Central memory CD8-positive, alpha-beta T cell (primary cell): ENCODE results near the gene ANKS6.

Experiments used
- ATAC-seq: fragments of 150-1000 bp; cut with Tn5 transposase; replicated peaks from 2 replicates; pipeline ENCODE4 v1.10.0; 2022; ENCODE audit warnings: mild to moderate bottlenecking, moderate FRiP score, moderate number of reproducible peaks; ENCODE audit not compliant: poor library complexity, severe bottlenecking; ENCODE audit errors: extremely low read depth
- DNase-seq, 2 donors: peaks; one replicate each; pipeline ENCODE4 v3.0.0; 2021; ENCODE audit warnings: low spot score in 2 of 2
- H3K27ac Mint-ChIP-seq: one replicate; pipeline ENCODE4 v1.8.0; 2022; ENCODE audit warnings: low read depth, mild to moderate bottlenecking, moderate library complexity, mixed read lengths
- H3K27me3 Mint-ChIP-seq: one replicate; pipeline ENCODE4 v1.8.0; 2022; ENCODE audit warnings: mixed read lengths
- H3K36me3 Mint-ChIP-seq: one replicate; pipeline ENCODE4 v1.8.0; 2022; ENCODE audit warnings: mild to moderate bottlenecking, moderate library complexity, mixed read lengths; ENCODE audit not compliant: insufficient read depth
- H3K4me1 Mint-ChIP-seq: one replicate; pipeline ENCODE4 v1.8.0; 2022; ENCODE audit warnings: mixed read lengths
- H3K4me3 Mint-ChIP-seq: one replicate; pipeline ENCODE4 v1.8.0; 2022; ENCODE audit warnings: mild to moderate bottlenecking, moderate library complexity, mixed read lengths
- H3K9me3 Mint-ChIP-seq: one replicate; pipeline ENCODE4 v1.8.0; 2022; ENCODE audit warnings: mixed read lengths

ANKS6 gene

GRCh38 chr9:98750364-98751060 lies 45.8 kb downstream of the ANKS6 start:
- H3K27me3 Mint-ChIP-seq: no peaks in the 10 kb centered on the region
- no peak overlapping the region for H3K4me3 Mint-ChIP-seq
- no peak for DNase-seq
- ATAC-seq: no peak
- H3K4me1 Mint-ChIP-seq: no peaks in the 10 kb centered on the region
- no peaks in the 10 kb centered on the region for H3K9me3 Mint-ChIP-seq
- no peak overlapping the region for H3K27ac Mint-ChIP-seq
- peaks cover 11% of the 10 kb centered on the region for H3K36me3 Mint-ChIP-seq

- Mint-ChIP-seq H3K27ac (no peak overlapping the region), H3K4me3 (no peak overlapping the region), H3K9me3 (no peaks in the 10 kb centered on the region), H3K27me3 (no peaks in the 10 kb centered on the region), H3K36me3 (peaks cover 9% of the 10 kb centered on the region), H3K4me1 (no peaks in the 10 kb centered on the region)
- DNase-seq (no peak), ATAC-seq (no peak)
Observed at GRCh38 chr9:98747476-98747875, 48.9 kb downstream of the ANKS6 start.

- Mint-ChIP-seq H3K27me3 (no peaks in the 10 kb centered on the region), H3K27ac (no peak overlapping the region), H3K4me3 (no peak overlapping the region), H3K36me3 (peaks cover 8% of the 10 kb centered on the region), H3K4me1 (no peaks in the 10 kb centered on the region), H3K9me3 (no peaks in the 10 kb centered on the region)
- ATAC-seq (no peak), DNase-seq (no peak)
Observed at GRCh38 chr9:98745470-98745869, 50.9 kb downstream of the ANKS6 start.

GRCh38 chr9:98743818-98744611 lies 52.3 kb downstream of the ANKS6 start:
- Mint-ChIP-seq H3K27me3 (no peaks in the 10 kb centered on the region), H3K27ac (no peak overlapping the region), H3K4me3 (no peak overlapping the region), H3K4me1 (no peaks in the 10 kb centered on the region), H3K9me3 (peaks cover 4% of the 10 kb centered on the region), H3K36me3 (peaks cover 8% of the 10 kb centered on the region)
- no peak for ATAC-seq
- no peak for DNase-seq

- no peak for DNase-seq
- ATAC-seq: no peak
- no peak overlapping the region for H3K27ac Mint-ChIP-seq
- H3K36me3 Mint-ChIP-seq: peaks cover 8% of the 10 kb centered on the region
- H3K4me3 Mint-ChIP-seq: no peak overlapping the region
- H3K4me1 Mint-ChIP-seq: no peaks in the 10 kb centered on the region
- H3K27me3 Mint-ChIP-seq: no peaks in the 10 kb centered on the region
- peaks cover 9% of the 10 kb centered on the region for H3K9me3 Mint-ChIP-seq
Observed at GRCh38 chr9:98743329-98743728, 53.0 kb downstream of the ANKS6 start.

GRCh38 chr9:98742325-98743280 lies 53.8 kb downstream of the ANKS6 start:
- Mint-ChIP-seq H3K27me3 (no peaks in the 10 kb centered on the region), H3K4me1 (no peaks in the 10 kb centered on the region), H3K9me3 (peaks cover 9% of the 10 kb centered on the region), H3K36me3 (peaks cover 9% of the 10 kb centered on the region), H3K4me3 (no peak overlapping the region), H3K27ac (no peak overlapping the region)
- no peak for DNase-seq
- ATAC-seq: no peak

GRCh38 chr9:98740226-98740881 lies 56.0 kb downstream of the ANKS6 start:
- ATAC-seq (no peak), DNase-seq (no peak)
- H3K27me3 Mint-ChIP-seq: no peaks in the 10 kb centered on the region
- peaks cover 9% of the 10 kb centered on the region for H3K36me3 Mint-ChIP-seq
- H3K4me3 Mint-ChIP-seq: no peak overlapping the region
- no peak overlapping the region for H3K27ac Mint-ChIP-seq
- H3K9me3 Mint-ChIP-seq: peaks cover 9% of the 10 kb centered on the region
- no peaks in the 10 kb centered on the region for H3K4me1 Mint-ChIP-seq

GRCh38 chr9:98738741-98739140 lies 57.6 kb downstream of the ANKS6 start:
- no peak overlapping the region for H3K4me3 Mint-ChIP-seq
- H3K36me3 Mint-ChIP-seq: peaks cover 6% of the 10 kb centered on the region
- ATAC-seq: no peak
- H3K27ac Mint-ChIP-seq: no peak overlapping the region
- no peaks in the 10 kb centered on the region for H3K4me1 Mint-ChIP-seq
- H3K27me3 Mint-ChIP-seq: no peaks in the 10 kb centered on the region
- no peak for DNase-seq
- H3K9me3 Mint-ChIP-seq: peaks cover 9% of the 10 kb centered on the region

GRCh38 chr9:98736226-98736625 lies 60.1 kb downstream of the ANKS6 start:
- no peak for DNase-seq
- Mint-ChIP-seq H3K27me3 (no peaks in the 10 kb centered on the region), H3K9me3 (peaks cover 9% of the 10 kb centered on the region), H3K27ac (no peak overlapping the region), H3K4me1 (no peaks in the 10 kb centered on the region), H3K36me3 (peaks cover 6% of the 10 kb centered on the region), H3K4me3 (no peak overlapping the region)
- ATAC-seq: no peak

GRCh38 chr9:98732801-98733200 lies 63.6 kb downstream of the ANKS6 start:
- peaks cover 4% of the 10 kb centered on the region for H3K36me3 Mint-ChIP-seq
- H3K4me3 Mint-ChIP-seq: no peak overlapping the region
- peaks cover 16% of the 10 kb centered on the region for H3K27me3 Mint-ChIP-seq
- no peaks in the 10 kb centered on the region for H3K9me3 Mint-ChIP-seq
- DNase-seq: no peak
- ATAC-seq: no peak
- H3K27ac Mint-ChIP-seq: no peak overlapping the region
- H3K4me1 Mint-ChIP-seq: no peaks in the 10 kb centered on the region

GRCh38 chr9:98732091-98732490 lies 64.3 kb downstream of the ANKS6 start:
- Mint-ChIP-seq H3K27me3 (peaks cover 20% of the 10 kb centered on the region), H3K9me3 (no peaks in the 10 kb centered on the region), H3K36me3 (peaks cover 4% of the 10 kb centered on the region), H3K27ac (no peak overlapping the region), H3K4me1 (no peaks in the 10 kb centered on the region), H3K4me3 (no peak overlapping the region)
- ATAC-seq: no peak
- no peak for DNase-seq

GRCh38 chr9:98730871-98731270 lies 65.5 kb downstream of the ANKS6 start:
- H3K27me3 Mint-ChIP-seq: peaks cover 31% of the 10 kb centered on the region
- ATAC-seq (no peak), DNase-seq (no peak)
- peaks cover under 1% of the 10 kb centered on the region for H3K36me3 Mint-ChIP-seq
- no peaks in the 10 kb centered on the region for H3K4me1 Mint-ChIP-seq
- H3K9me3 Mint-ChIP-seq: no peaks in the 10 kb centered on the region
- no peak overlapping the region for H3K4me3 Mint-ChIP-seq
- H3K27ac Mint-ChIP-seq: no peak overlapping the region
